Measurements from ENCODE around the gene TMPRSS9.

TMPRSS9 gene

GRCh38 chr19:2454962-2455850 is 95.1 kb downstream of the TMPRSS9 start:
- TF ChIP-seq CTCF (IDR thresholded peaks at IDR 0.05; ENCODE audit: low read depth, low read length): no peak
- no peak for TF ChIP-seq EZH2phosphoT487 (IDR thresholded peaks at IDR 0.05; ENCODE audit: low read depth)
- H3K27me3 ChIP-seq (ENCODE audit: low read depth, low read length): no peaks in the 10 kb centered on the region
- no peaks in the 10 kb centered on the region for H3K9me3 ChIP-seq (ENCODE audit: insufficient read depth, low read length)
- H2AFZ ChIP-seq (ENCODE audit: low read depth, low read length): no peak overlapping the region
- H3K4me3 ChIP-seq (ENCODE audit: low read length): peak overlapping the region; percentile 92
- H3K79me2 ChIP-seq (ENCODE audit: low read length): peaks cover 71% of the 10 kb centered on the region
- peak overlapping the region; percentile 100 for H3K9ac ChIP-seq (ENCODE audit: low read length)
- H4K20me1 ChIP-seq (ENCODE audit: insufficient read depth, low read length): peaks cover 52% of the 10 kb centered on the region
- peaks cover 38% of the 10 kb centered on the region for H3K4me1 ChIP-seq (ENCODE audit: low read length)
- peak overlapping the region; percentile 85 for H3K27ac ChIP-seq (ENCODE audit: low read length)
- peak overlapping the region; percentile 90 for H3K4me2 ChIP-seq (ENCODE audit: low read length)
- peaks cover 22% of the 10 kb centered on the region for H3K36me3 ChIP-seq (replicated peaks; ENCODE audit: low read depth, low read length)

GRCh38 chr19:2455851-2456570 is 95.9 kb downstream of the TMPRSS9 start:
- Histone ChIP-seq H3K4me1 (ENCODE audit: low read length) (peaks cover 39% of the 10 kb centered on the region), H2AFZ (ENCODE audit: low read depth, low read length) (no peak overlapping the region), H3K79me2 (ENCODE audit: low read length) (peaks cover 63% of the 10 kb centered on the region), H3K4me2 (ENCODE audit: low read length) (peak overlapping the region; percentile 90), H3K27me3 (ENCODE audit: low read depth, low read length) (no peaks in the 10 kb centered on the region), H3K36me3 (replicated peaks; ENCODE audit: low read depth, low read length) (peaks cover 19% of the 10 kb centered on the region), H4K20me1 (ENCODE audit: insufficient read depth, low read length) (peaks cover 46% of the 10 kb centered on the region), H3K27ac (ENCODE audit: low read length) (peak overlapping the region; percentile 85), H3K9ac (ENCODE audit: low read length) (peak overlapping the region; percentile 100), H3K9me3 (ENCODE audit: insufficient read depth, low read length) (no peaks in the 10 kb centered on the region), H3K4me3 (ENCODE audit: low read length) (peak overlapping the region; percentile 92)
- TF ChIP-seq CTCF (IDR thresholded peaks at IDR 0.05; ENCODE audit: low read depth, low read length): no peak
- TF ChIP-seq EZH2phosphoT487 (IDR thresholded peaks at IDR 0.05; ENCODE audit: low read depth): no peak

GRCh38 chr19:2457394-2458037 is 97.5 kb downstream of the TMPRSS9 start:
- Histone ChIP-seq H3K27me3 (ENCODE audit: low read depth, low read length) (no peaks in the 10 kb centered on the region), H4K20me1 (ENCODE audit: insufficient read depth, low read length) (peaks cover 33% of the 10 kb centered on the region), H2AFZ (ENCODE audit: low read depth, low read length) (peak overlapping the region; percentile 97; the same call in 1 of the 2 replicates), H3K4me2 (ENCODE audit: low read length) (peak overlapping the region; percentile 72), H3K27ac (ENCODE audit: low read length) (peak overlapping the region; percentile 50), H3K4me1 (ENCODE audit: low read length) (peaks cover 38% of the 10 kb centered on the region), H3K4me3 (ENCODE audit: low read length) (peak overlapping the region; percentile 74), H3K36me3 (replicated peaks; ENCODE audit: low read depth, low read length) (peaks cover 10% of the 10 kb centered on the region), H3K9ac (ENCODE audit: low read length) (peak overlapping the region; percentile 54; the same call in 1 of the 2 replicates), H3K9me3 (ENCODE audit: insufficient read depth, low read length) (no peaks in the 10 kb centered on the region), H3K79me2 (ENCODE audit: low read length) (peaks cover 48% of the 10 kb centered on the region)
- TF ChIP-seq CTCF (IDR thresholded peaks at IDR 0.05; ENCODE audit: low read depth, low read length) (no peak), EZH2phosphoT487 (IDR thresholded peaks at IDR 0.05; ENCODE audit: low read depth) (no peak)

Measured in OCI-LY3 (cell line).